PC-9 (cell line): ENCODE measurements around the gene PARM1.

ENCODE experiments used
- EZH2 ChIP-seq: fragments of 200-600 bp; sonication (generic); IDR thresholded peaks from 2 replicates; pipeline ENCODE4 v1.8.0; 2017; ENCODE audit warnings: antibody characterized with exemption, low read depth
- TF ChIP-seq, protein P1 (sequence below): fragments of 200-600 bp; sonication (generic); conservative IDR thresholded peaks from 2 replicates; pipeline ENCODE4 v1.6.1; 2017; ENCODE audit warnings: mixed run types, antibody characterized with exemption, mild to moderate bottlenecking, moderate library complexity

DNA sequence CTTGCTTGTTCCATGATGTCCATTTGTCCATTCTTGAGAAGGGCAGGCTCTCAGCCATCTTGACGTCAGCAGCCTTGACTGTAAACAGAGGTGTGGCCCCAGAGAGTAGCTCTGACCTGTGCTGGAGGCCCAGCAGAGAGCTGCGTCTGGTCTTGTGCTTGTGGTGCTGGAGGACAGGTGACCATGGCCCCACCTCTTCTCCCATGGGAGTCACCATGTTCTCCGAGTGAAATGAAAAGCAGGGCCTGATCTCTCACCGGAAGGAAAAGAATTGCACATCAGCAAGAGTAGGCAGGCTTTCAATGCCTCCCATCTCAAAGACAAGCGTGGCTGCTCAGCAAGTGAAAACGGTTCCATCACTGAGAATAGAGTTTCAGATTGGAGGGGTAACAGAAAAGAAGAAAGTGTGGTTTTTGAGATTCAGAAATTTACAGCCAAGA, 11.5 kb downstream of the PARM1 start:
- TF ChIP-seq, protein P1, sequence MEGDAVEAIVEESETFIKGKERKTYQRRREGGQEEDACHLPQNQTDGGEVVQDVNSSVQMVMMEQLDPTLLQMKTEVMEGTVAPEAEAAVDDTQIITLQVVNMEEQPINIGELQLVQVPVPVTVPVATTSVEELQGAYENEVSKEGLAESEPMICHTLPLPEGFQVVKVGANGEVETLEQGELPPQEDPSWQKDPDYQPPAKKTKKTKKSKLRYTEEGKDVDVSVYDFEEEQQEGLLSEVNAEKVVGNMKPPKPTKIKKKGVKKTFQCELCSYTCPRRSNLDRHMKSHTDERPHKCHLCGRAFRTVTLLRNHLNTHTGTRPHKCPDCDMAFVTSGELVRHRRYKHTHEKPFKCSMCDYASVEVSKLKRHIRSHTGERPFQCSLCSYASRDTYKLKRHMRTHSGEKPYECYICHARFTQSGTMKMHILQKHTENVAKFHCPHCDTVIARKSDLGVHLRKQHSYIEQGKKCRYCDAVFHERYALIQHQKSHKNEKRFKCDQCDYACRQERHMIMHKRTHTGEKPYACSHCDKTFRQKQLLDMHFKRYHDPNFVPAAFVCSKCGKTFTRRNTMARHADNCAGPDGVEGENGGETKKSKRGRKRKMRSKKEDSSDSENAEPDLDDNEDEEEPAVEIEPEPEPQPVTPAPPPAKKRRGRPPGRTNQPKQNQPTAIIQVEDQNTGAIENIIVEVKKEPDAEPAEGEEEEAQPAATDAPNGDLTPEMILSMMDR = no peak
- no peak for TF ChIP-seq EZH2
